DMS 273 (cell line): ENCODE measurements around the gene CDH22.
A peak's percentile ranks its signal among the peaks of the same experiment; 100 is the strongest.

Source experiments
- DNase-seq: peaks from one replicate; lab custom pipeline; 2025; ENCODE audit not compliant: unreplicated experiment; lab: John Stamatoyannopoulos, UW

CDH22 gene

DNA sequence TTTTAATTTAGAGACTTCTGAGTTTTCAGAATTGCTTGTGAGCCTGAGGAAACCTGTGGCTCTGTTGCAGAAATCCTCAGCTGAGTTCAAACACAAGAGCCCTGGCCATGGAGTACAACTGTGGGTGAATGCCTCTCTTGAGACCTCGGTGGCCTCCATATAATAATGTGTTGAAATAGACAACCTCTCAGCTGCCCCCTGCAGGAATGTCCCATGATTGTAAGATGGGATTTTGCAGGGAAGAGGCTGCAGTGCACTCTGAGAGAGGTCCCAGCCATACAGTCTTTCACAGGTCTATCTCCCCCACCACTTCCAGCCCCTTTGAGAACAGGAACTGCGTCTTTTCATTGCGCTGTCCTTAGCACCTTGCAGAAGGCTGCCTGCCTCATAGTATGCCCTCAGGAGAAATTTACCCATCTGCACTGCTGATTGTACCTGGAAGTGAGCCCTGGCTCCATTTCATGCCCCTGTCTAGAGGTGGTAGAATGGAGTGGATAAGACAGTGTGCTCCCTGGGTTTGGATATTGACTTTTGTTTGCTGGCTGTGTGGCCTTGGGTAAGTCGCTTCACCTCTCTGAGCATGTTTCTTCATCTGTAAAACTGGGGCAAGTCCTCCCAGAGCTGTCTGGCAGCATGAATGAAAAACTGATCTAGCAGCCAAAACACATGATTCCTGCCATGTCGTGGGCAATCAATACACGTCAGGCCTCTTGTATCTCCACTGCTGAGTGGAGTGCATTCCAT, 16.8 kb upstream of the CDH22 start:
- DNase-seq = peak; percentile 79

DNA sequence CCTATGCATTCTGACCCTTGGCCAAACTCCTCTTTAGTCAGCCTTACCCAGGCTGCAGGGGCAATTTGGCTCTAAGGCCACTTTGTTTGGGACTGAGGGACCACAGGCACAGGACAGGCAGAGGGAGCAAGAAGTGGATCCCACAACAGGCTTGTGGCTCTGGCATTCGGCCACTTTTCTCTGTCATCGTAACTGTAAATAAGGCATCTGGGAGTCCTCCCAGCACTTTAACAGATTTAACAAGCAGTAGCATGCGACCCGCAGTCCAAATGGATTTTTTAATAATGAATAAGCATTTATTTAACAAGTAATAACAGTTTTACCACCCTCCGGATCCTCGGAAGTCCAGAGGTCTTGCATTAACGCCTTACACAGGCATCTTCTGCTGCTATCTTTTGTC, 16.1 kb upstream of the CDH22 start:
- DNase-seq = peak; percentile 34

DNA sequence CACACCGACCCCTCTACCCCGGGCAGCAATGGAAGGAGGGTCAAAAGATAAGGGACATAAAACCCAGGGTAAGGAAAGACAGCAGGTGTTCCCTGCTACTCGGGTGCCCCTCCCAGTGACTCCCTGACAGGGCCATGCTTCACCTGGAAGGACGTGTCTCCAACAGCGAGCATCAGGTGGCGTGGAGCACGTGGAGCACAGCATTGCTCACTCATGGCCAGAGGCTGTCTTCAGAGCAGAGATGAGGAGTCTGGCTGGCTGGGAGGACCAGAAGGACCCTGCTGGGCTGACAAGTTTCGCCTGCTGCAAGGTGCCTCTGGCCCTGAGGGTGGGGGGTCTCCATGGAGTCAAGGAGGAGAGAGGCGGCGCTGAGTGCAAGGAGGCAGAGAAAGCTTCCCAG, 15.3 kb upstream of the CDH22 start:
- DNase-seq = no peak

DNA sequence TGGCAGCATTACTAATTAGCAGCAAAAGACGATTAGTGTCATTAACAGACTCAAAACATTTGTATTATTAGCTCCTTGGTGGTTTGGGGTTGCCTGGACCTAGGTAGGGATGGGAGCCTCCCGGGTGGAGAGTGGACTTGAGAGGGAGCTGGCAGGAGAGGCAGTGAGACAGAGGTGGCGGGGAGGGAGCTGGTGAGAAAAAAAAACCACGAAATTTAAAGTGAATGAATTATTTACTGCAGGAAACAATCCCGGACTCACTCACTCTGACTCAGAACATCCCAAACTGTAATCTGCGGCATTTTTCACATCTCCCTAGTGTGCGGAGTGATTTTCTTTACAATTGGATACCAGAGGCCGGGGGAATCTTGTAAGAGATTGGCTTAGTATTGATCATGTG, 14.3 kb upstream of the CDH22 start:
- no peak for DNase-seq

DNA sequence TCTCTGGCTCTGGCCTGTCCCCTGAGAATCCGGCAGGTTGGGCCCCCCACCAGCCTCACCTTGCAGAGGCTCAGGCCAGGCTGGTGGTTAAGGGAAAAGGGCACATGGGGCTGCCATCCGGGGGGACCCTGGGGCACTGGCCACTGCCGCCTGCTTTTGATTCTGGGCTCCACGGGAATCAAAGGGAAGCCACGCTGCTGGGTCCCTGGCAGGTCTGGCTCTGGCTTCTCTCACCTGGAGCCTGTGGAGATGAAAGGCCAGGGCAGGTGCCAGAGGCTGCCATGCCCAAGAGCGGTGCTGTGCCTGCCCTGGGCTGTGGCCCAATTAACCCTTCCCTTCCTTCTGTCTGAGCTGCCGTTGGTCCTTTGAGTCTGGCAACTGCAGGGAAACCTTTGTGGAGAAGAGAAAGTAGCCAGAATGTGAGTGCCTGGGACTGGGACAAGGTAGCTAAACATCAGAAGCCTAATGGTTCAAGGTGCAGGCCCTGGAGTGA, 9.4 kb upstream of the CDH22 start:
- DNase-seq = no peak

DNA sequence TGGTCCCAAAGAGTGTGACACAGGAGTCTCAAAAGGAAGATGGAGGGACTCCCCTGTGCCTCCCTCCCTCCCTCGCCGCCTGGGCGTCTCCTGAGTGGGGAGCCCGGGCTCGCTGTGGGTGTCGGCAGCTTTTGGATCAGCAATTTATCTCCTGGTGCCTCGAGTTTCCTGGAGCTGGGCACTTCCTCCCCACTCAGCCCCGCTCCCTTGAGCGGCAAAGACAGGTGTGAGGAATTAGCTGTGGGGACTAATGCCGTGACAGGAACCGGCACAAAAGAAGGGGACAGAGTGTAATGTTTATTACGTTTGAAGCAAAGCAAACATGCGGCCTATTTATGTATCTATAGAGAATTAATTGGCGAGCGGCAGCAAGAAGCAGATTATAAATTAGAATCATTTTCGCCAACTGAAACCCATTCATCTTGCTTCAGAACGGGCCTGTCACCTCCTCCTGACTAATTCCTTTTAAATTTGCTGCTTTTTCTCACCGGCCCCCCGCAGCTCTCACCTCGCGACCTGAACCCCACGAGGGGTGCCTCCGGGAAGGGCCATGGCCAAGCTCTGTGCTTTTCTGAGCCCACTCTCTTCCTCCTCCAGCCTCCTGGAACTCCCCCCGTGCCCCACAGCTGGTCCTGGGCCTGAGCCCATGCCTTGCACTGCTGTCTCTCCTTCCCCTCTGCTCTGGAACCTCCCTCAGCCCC, 8.8 kb upstream of the CDH22 start:
- DNase-seq = no peak

DNA sequence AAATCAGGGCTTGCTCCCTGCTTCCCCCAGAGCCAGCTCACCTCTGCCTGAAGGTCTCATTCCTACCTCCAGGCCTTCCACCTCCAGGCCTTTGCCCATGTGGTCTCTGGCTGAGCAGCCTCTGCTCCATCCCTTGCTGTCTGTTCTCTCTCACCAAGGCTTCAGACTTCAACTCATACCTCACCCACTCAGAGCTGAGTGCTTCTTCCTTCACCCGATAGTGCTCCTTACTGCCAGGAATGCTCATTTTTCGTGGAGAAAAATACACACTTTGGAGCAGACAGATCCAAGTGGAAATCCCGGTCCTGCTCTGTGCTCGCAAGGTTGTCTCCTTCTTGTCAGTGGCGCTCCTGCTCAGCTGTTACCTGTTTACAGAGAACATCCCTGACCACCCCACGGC, 7.0 kb upstream of the CDH22 start:
- no peak for DNase-seq

DNA sequence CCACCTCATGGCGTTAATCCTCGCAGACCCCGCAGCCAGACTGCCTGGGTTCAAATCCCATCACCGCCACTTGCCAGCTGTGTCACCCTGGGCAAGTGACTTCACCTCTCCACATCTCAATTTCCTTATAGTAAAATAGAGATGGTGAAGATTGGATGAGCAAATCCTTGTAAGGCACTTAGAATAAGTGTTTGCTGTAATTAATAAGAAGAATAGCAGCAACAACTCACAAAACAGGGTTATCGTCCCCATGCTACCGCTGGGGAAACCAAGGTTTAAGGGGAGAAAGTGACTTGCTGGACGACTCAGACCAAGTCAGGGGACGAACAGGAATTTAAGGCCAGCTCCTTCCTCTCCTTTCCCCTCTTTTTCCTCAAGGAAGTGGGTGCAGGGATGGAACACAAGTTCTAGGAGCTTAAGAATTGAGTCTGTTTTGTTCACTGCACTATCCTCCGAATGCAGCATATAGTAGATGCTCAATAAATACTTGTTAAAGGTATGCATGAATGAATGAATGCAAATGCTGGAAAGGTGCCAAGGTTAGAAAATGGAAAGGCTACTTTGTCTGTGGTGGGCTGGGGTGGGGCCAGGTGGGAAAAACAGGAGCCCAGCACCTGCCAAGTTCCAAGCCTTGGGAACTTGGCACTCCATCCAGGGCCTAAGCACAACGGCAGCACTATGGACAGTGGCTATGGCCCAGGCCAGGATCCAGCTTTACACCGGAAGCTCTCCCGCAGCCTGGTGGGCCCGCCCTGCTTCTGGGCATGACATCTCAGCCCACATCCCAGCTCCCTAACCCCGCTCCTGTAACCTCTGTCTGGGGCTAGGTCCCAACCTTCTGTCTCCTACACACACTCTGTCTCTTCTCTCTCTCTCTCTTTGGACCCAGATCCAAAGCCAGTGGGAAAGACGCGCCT, 4.9 kb upstream of the CDH22 start:
- no peak for DNase-seq

DNA sequence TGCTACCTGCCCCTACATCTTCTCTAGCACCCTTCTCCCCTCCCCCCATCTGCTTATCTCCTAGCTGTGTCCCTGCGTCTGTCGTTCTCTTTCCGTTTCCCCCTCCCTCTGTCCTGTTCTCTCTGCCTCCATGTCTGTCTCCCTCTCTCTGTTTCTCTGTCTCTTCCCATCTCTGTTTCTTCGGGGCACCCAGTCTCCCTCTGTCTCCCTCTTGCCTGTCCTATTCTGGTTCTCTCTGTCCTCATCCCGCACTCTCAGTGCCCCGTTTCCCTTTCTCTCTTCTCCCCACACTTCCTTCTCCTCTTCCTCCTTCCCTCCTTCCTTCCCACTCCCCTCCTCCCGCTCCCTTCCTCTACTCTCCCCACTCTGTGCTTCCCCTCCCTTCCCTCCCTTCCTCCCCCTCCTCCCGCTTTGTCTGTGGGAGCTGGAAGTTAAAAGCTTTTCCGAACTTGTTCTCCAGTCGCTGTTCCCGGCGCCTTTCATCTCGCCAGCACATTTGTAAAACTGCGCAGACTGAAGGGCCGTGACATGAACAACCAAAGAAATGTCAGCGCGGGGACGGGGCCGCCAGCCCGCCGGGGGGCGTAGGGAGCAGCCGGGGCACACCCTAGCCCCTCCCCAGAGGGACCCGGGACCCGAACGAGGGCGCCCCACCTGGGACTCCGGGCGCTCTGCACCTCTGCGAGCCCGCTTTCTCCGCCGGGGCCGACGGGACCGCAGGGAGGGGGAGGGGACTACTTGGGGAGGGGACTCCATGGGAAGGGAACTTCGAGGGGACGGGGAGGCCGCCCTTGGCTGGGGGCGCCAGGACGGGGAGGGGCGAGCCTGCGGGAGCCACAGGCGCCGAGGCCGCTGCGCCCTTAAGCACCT, 4.0 kb upstream of the CDH22 start:
- no peak for DNase-seq

DNA sequence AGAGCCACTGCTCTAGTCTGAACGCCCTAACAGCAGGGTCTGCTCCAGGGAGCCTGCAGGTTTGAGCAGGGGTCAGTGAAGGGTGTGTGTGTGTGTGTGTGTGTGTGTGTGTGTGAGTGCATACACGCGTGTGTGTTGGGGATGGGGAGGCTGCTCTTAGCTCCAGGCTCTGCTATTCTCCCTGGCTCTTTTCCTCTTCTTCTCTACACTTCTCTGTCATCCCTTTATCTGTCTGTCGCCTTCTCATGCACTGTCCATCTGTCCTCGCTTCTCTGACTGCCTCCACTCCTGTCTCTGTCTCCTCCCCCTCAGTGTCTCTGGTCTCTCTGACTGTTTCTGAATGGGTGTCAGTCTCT, 3.4 kb upstream of the CDH22 start:
- no peak for DNase-seq

DNA sequence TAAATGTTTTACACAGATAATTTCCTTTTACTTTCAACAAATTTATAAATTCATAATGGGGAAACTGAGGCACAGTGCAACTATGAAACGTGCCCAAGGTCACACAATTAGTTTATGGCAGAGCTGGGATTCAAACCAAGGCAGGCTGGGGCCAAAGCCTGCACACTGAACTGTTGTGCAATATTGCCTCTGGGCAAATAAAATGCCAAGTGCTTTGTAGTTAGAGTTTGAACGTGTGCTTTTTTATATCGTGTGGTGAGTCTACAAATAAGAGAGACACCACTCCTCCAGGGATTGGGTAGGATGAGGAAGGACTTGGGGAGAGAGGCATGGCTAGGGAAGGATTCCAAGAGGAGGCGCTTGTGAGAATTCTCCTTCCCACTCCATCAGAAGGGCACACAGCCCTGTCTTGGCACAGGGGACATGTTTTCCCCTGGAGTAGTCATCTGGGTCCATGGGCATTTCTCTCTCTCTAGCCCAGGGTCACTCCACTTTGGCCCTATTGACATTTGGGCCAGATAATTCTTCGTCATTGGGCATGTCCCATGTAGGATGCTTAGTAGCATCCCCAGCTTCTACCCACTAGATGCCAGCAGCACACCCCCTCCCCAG, 2.8 kb upstream of the CDH22 start:
- no peak for DNase-seq

DNA sequence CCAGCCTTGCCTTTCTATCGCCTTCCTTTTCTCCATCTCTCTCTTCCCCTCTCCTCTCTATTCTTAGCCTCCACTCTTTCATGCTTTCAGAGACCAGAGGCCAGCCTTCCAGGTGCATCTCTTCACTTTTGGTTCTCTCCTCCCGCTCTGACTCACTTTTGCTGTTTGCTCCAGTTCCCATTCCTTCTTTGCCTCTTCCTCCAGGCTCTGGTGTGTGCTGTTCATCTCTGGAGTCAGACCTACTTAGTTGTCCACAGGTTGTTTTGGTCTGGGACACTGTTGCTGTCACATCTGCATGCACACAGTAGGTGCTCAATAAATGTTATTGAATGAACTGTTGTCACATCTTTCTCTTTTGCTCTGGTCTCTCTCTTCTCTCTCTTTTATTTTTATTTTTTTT, 1.6 kb upstream of the CDH22 start:
- no peak for DNase-seq

DNA sequence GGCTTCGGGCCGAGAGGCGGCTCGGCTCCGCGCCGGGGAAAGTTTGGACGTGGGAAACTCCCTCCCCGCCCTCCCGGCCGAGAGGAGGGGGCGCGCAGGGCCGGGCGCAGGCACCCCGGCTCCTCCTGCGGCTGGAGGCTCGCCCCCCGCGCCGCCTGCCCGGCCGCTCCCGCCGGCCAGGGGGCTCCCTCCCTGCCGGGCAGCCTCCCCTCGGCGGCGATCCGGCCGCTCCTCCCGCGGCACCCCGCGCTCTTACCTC, 370 bp downstream of the CDH22 start:
- peak; percentile 68 for DNase-seq

DNA sequence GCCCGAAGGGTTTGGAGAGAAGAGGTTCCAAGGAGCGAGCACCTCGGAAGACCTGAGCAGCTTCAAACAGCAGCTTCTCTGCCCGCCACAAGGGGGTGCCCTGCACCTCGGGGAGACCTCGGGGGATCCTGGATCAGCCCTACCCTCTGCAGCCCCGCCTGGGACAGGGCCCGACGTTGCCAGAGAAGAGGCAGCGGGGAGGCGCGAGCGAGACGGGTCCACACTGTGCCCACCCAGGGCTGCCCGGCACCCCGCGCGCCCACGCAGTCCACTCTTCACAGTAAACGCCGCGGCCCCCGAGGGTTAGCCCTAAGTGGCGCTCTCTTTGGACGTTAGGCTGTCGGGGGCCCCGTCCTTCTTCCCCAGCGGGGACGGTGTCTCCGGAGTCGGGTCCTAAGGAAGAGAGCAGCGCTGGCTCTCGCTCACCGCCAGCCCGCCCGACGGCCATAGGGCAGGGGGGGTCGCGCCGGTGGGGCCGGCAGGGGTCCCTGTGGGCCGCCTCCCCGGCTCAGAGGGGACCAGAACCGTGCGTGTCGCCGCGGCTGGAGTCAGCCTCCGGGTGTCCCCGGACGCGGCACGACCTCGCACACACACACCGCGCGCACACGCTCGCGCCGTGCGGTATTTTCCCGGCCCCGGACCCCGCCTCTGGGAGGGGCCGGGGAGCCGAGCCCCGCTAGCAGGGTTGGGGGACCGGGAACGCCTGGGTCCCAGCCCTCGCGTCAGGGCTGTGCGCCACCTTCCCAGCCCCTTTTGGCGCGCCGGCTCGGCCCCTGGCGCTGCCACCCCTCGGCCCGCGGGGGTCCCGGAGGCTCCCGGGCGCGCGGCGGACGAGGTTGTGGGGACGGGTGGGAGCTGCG, 929 bp downstream of the CDH22 start:
- DNase-seq = peak; percentile 92

DNA sequence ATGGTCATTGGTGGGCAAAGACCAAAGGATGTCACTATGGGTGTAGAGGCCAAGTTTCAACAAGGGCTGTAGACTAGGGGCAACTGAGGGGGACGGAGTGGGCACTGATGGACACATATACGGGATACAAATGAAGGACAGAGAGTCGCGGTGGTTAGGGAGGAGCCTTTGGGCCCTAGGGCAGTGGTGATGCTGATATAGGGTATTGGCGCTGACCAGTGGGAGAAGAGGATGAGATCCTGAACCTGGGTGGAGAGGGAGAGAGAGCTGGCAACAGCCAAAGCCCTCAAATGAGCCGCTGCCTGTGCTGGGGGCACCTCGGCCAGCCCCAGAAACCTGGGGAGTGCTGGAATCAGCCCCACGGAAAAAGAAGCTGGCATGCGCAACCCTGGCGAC, 1.6 kb downstream of the CDH22 start:
- no peak for DNase-seq

DNA sequence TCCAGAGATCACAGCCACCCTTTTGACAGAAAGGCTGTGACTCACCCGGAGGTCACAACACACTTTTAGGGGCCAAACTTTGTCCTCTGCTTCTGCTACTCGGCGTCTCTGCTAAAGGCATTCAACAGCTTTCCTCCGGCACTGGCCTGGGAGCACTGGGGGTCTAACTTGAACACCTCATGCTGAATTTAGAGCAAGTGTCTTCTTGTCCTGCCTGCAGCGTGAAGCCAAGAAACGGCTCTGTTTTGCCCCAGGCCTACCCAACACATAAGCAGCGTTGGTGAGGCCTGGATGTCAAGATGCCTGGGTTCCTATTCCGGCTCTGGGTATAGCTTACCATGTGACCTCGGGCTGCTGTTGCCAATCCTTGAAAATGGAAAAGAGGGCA, 2.3 kb downstream of the CDH22 start:
- DNase-seq = no peak

DNA sequence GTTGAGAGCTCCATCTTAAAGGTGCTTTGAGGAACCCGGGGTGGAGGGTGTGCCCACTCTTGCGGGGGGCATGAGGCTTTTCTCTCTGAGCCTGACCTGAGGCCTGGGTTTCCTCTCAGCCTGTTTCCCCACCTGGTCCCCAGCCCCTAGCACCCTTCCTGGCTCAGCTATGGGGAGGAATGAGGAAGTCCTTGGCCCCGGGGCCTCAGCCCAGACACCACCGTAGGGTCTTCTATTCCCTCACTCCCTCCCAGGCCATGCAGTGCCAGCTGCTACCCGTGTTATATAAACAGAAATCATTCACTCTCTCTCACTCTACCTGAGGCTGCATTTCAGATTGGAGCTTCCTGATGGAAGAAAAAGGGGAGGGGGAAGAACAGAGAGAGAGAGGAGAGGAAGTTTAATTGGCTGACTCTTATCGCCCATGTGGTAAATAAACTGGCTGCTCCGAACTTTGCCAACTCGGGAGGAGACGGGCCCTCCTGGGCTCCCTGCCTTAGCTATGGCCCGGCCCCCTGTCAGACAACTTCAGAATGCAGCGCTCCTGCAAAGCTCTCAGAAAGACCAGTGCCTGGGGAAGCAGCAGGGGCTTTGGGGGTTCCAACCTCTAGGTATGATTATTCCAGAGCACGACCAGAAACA, 2.8 kb downstream of the CDH22 start:
- DNase-seq = no peak

DNA sequence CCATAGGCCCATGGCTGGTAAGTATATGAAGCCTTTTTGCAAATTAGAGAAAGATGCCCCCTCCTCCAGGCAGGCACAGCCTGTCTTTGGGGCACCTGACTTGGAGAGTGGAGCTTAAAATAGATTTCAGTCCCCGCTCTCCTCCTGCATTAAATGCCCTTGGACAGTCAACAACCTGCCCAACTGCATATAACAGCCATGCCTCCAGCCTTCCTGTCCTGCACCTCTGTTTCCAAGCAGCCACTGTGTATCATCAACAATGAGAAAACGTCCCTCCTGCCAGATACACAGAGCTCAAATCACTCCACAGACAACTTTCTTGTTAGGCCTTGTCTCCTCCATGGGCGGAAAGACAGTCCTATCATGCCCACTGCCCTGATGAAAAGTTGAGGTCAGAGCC, 3.4 kb downstream of the CDH22 start:
- DNase-seq = no peak

DNA sequence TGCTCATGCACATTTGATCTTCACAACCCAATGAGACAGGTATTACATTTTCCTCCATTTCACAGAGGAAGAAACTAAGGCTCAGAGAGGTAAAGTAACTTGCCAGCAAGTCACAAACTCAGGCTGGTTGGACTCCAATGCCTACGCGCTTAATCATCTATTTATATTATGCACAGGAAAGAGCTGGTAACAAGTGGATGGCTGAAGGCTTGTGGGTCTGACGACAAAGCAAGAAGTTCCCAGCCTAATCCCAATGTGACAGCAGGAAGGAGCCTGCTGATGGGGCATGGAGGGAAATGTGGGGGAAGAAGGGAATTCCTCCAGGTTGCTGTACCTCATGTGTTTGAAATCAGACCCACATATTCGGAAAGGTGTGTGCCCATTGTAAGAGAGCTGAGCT, 3.9 kb downstream of the CDH22 start:
- DNase-seq = no peak
